Osteoblast (primary cell): ENCODE data around the gene D2HGDH. TPM values are rescaled to one million over a fixed set of nuclear protein-coding genes. Genes with fewer than 3 reads are reported as not detected.

Experiments used
- DNase-seq: peaks from one replicate; pipeline ENCODE4 v3.0.0; 2011; ENCODE audit warnings: low spot score, mixed read lengths; ENCODE audit not compliant: insufficient read length; ENCODE audit errors: missing footprints
- H2AFZ ChIP-seq: 2 replicates; pipeline ENCODE4 v1.6.0; 2011; ENCODE audit warnings: mild to moderate bottlenecking, low read length
- H3K27ac ChIP-seq: 2 replicates; pipeline ENCODE4 v1.5.1; 2011; ENCODE audit warnings: mild to moderate bottlenecking, low read depth, low read length, moderate library complexity
- H3K27me3 ChIP-seq: 2 replicates; pipeline ENCODE4 v1.6.0; 2012; ENCODE audit warnings: mild to moderate bottlenecking, control low read depth, inconsistent platforms, low read length, moderate library complexity; ENCODE audit not compliant: insufficient read depth
- H3K36me3 ChIP-seq: 2 replicates; pipeline ENCODE4 v1.5.1; 2011; ENCODE audit warnings: mild to moderate bottlenecking, low read length, control low read depth, moderate library complexity; ENCODE audit not compliant: insufficient read depth
- H3K4me1 ChIP-seq: 2 replicates; pipeline ENCODE4 v1.5.1; 2011; ENCODE audit warnings: mild to moderate bottlenecking, low read length, control low read depth, moderate library complexity; ENCODE audit not compliant: insufficient read depth
- H3K4me2 ChIP-seq: 2 replicates; pipeline ENCODE4 v1.6.0; 2011; ENCODE audit warnings: mild to moderate bottlenecking, low read length; ENCODE audit not compliant: insufficient read depth
- H3K4me3 ChIP-seq: fragments of 200-600 bp; sonication (generic); 3 replicates; pipeline ENCODE4 v1.5.1; 2012; ENCODE audit warnings: mild to moderate bottlenecking, low read length, inconsistent platforms; ENCODE audit not compliant: insufficient read depth
- H3K79me2 ChIP-seq: 2 replicates; pipeline ENCODE4 v1.6.0; 2012; ENCODE audit warnings: mild to moderate bottlenecking, low read length, control low read depth, inconsistent platforms; ENCODE audit not compliant: insufficient read depth
- H3K9me3 ChIP-seq: 2 replicates; pipeline ENCODE4 v1.5.1; 2011; ENCODE audit warnings: low read depth, low read length, control low read depth
- H4K20me1 ChIP-seq: 2 replicates; pipeline ENCODE4 v1.6.0; 2012; ENCODE audit warnings: mild to moderate bottlenecking, low read length, control low read depth; ENCODE audit not compliant: insufficient read depth
- CTCF ChIP-seq: IDR thresholded peaks from 2 replicates; pipeline ENCODE4 v1.5.1; 2011; ENCODE audit warnings: mild to moderate bottlenecking, low read depth, low read length, moderate library complexity; ENCODE audit errors: extremely low read depth
- total RNA-seq: library from RNA; depleted of rRNA; stranded (reverse); fragments of >200 nt; gene quantifications from 2 replicates; pipeline ENCODE4 v1.2.3, GENCODE V29; 2012

The D2HGDH gene
- total RNA-seq, 1 donor, result 15.6 TPM

GRCh38 chr2:241764275-241765241 lies 30.1 kb downstream of the D2HGDH start:
- Histone ChIP-seq H4K20me1 (peaks cover 9% of the 10 kb centered on the region), H3K79me2 (no peaks in the 10 kb centered on the region)

GRCh38 chr2:241767464-241768250 lies 33.2 kb downstream of the D2HGDH start:
- Histone ChIP-seq H3K4me3 (no peak overlapping the region), H3K4me1 (peaks cover 5% of the 10 kb centered on the region), H3K79me2 (no peaks in the 10 kb centered on the region), H2AFZ (no peak overlapping the region), H3K4me2 (no peak overlapping the region), H3K27ac (no peak overlapping the region), H3K36me3 (no peaks in the 10 kb centered on the region), H3K27me3 (peaks cover 8% of the 10 kb centered on the region), H3K9me3 (no peaks in the 10 kb centered on the region), H4K20me1 (no peaks in the 10 kb centered on the region)
- DNase-seq, result peak; percentile 77
- no peak for TF ChIP-seq CTCF

More at GRCh38 chr2:241764275-241765241, 30.1 kb downstream of the D2HGDH start:
- DNase-seq, result peak; percentile 79
- no peak overlapping the region for H3K4me2 ChIP-seq
- peaks cover 2% of the 10 kb centered on the region for H3K9me3 ChIP-seq
- H3K36me3 ChIP-seq, result peaks cover 10% of the 10 kb centered on the region
- no peaks in the 10 kb centered on the region for H3K27me3 ChIP-seq
- no peak overlapping the region for H3K4me3 ChIP-seq
- TF ChIP-seq CTCF, result no peak
- H3K27ac ChIP-seq, result no peak overlapping the region
- H2AFZ ChIP-seq, result no peak overlapping the region
- H3K4me1 ChIP-seq, result no peaks in the 10 kb centered on the region

- H2AFZ ChIP-seq, result no peak overlapping the region
- no peaks in the 10 kb centered on the region for H4K20me1 ChIP-seq
- no peak overlapping the region for H3K4me3 ChIP-seq
- peak; percentile 49 for DNase-seq
- no peaks in the 10 kb centered on the region for H3K36me3 ChIP-seq
- H3K9me3 ChIP-seq, result no peaks in the 10 kb centered on the region
- peaks cover 8% of the 10 kb centered on the region for H3K27me3 ChIP-seq
- peaks cover 5% of the 10 kb centered on the region for H3K4me1 ChIP-seq
- no peaks in the 10 kb centered on the region for H3K79me2 ChIP-seq
- no peak overlapping the region for H3K27ac ChIP-seq
- TF ChIP-seq CTCF, result no peak
- H3K4me2 ChIP-seq, result no peak overlapping the region
These were observed 33.9 kb downstream of the D2HGDH start for GRCh38 chr2:241768251-241768711.
